Uterus (tissue), 4 donors: ENCODE measurements around the gene NOL12. TPM values are rescaled to one million over a fixed set of nuclear protein-coding genes. Genes with fewer than 3 reads are reported as not detected.
A peak's percentile ranks its signal among the peaks of the same experiment; 100 is the strongest.

Source experiments
- DNase-seq, 2 donors: peaks; one replicate each; pipeline ENCODE4 v3.0.0-alpha.2; 2019 to 2020
- H3K27ac ChIP-seq, 2 donors: fragments of 200-600 bp; sonication (generic); 1 replicate in 1 of 2; 2 replicates in 1 of 2; pipeline ENCODE4 v1.5.1; 2016 to 2018
- H3K27me3 ChIP-seq, 2 donors: fragments of 200-600 bp; sonication (generic); one replicate each; pipeline ENCODE4 v1.5.1; 2018 to 2019; ENCODE audit warnings: control low read depth in 1 of 2
- H3K36me3 ChIP-seq, 2 donors: fragments of 200-600 bp; sonication (generic); one replicate each; pipeline ENCODE4 v1.5.1; 2019; ENCODE audit warnings: control low read depth in 1 of 2
- H3K4me1 ChIP-seq, 2 donors: fragments of 200-600 bp; sonication (generic); one replicate each; pipeline ENCODE4 v1.5.1; 2018 to 2019; ENCODE audit warnings: control low read depth in 1 of 2
- H3K4me3 ChIP-seq, 2 donors: fragments of 200-600 bp; sonication (generic); 1 replicate in 1 of 2; 2 replicates in 1 of 2; pipeline ENCODE4 v1.5.1; 2018 to 2019; ENCODE audit warnings: mild to moderate bottlenecking in 1 of 2
- H3K9me3 ChIP-seq, 2 donors: fragments of 200-600 bp; sonication (generic); one replicate each; pipeline ENCODE4 v1.5.1; 2019; ENCODE audit warnings: control low read depth in 1 of 2
- POLR2A ChIP-seq, 2 donors: fragments of 450-650 bp; IDR thresholded peaks; one replicate each; pipeline ENCODE4 v1.6.1; 2016; ENCODE audit warnings: antibody characterized with exemption in 2 of 2, mild to moderate bottlenecking in 1 of 2, moderate library complexity in 1 of 2
- intact Hi-C: fragments of 100-400 bp; cut with DNase I; formaldehyde crosslinking; loops from one replicate; pipeline ENCODE4 v1.15.1; 2023; ENCODE audit warnings: low total_unique reads
- total RNA-seq, 4 donors: library from RNA; depleted of rRNA in 3 of 4; stranded (reverse); fragments of >200 nt in 3 of 4; gene quantifications; one replicate each; pipeline versions ENCODE4 v1.1.0 to v1.2.4, GENCODE V29; 2014 to 2023
- TF ChIP-seq, protein P1 (sequence below), 4 experiments: fragments of 200-600 bp in 2 of 4; fragments of 450-650 bp in 2 of 4; sonication (generic) in 2 of 4; IDR thresholded peaks; one replicate each; pipeline ENCODE4 v1.5.1; 2016 to 2019; ENCODE audit warnings: antibody characterized with exemption in 4 of 4, mild to moderate bottlenecking in 2 of 4, moderate library complexity in 1 of 4
- donor health status: DM: yes; HTN: yes; CAD: no.

NOL12 gene
- total RNA-seq, 4 donors from 2014 or later: 11.8 to 74.3 (median 20.9) TPM

DNA sequence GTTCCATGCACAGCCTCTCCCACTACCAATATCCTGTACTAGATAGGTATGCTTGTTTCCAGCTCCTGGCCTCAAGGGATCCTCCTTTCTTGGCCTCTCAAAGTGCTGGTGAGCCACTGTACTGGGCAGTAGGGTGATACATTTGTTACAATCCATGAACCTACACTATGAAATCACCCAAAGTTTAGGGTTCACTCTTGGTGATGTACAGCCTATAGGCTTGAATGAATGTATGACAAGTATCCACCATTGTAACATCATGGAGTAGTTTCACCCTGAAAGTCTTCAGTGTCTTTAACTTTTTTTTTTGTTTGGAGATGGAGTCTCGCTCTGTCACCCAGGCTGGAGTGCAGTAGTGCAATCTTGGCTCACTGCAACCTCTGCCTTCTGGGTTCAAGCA lies 42.5 kb downstream of the NOL12 start:
- Histone ChIP-seq H3K4me1 (peaks cover 0 to 4% of the 10 kb centered on the region in 2 donors), H3K27ac (peak overlapping the region; percentile 75 to 79)
- intact Hi-C loops: no loop called here

DNA sequence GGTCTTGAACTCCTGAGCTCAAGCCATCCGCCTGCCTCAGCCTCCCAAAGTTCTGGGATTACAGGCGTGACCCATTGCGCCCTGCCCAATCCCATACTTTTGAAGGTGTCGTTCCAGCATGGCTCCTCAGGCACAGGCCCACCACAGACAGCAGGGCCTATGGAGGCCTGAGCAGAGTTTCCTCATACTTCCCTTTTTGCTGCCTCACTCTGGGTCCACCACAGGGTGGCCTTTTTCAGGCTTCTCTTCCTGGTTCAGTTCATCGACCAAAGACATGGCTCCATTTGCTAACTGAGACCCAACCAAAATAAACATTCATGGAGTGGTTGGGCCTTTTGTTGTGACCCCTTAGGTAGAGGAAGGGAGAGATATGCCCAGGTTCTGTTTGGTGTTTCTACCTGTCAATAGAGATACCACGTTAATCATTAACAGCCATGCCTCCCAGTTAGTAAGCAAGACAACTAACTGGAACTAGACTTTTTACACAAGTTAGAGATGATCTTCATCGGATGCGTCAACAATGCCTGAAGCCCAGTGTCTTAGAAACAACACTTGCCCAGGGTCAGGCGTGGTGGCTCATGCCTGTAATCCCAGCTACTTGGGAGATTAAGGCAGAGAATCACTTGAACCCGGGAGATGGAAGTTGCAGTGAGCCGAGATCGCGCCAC lies 45.8 kb downstream of the NOL12 start:
- no peak for DNase-seq
- intact Hi-C loops: no loop called here
- no peak overlapping the region for H3K4me3 ChIP-seq
- no peaks in the 10 kb centered on the region for H3K9me3 ChIP-seq
- no peak overlapping the region for H3K27ac ChIP-seq
- H3K27me3 ChIP-seq: no peaks in the 10 kb centered on the region
- TF ChIP-seq, protein P1, sequence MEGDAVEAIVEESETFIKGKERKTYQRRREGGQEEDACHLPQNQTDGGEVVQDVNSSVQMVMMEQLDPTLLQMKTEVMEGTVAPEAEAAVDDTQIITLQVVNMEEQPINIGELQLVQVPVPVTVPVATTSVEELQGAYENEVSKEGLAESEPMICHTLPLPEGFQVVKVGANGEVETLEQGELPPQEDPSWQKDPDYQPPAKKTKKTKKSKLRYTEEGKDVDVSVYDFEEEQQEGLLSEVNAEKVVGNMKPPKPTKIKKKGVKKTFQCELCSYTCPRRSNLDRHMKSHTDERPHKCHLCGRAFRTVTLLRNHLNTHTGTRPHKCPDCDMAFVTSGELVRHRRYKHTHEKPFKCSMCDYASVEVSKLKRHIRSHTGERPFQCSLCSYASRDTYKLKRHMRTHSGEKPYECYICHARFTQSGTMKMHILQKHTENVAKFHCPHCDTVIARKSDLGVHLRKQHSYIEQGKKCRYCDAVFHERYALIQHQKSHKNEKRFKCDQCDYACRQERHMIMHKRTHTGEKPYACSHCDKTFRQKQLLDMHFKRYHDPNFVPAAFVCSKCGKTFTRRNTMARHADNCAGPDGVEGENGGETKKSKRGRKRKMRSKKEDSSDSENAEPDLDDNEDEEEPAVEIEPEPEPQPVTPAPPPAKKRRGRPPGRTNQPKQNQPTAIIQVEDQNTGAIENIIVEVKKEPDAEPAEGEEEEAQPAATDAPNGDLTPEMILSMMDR (IDR thresholded peaks at IDR 0.05): no peak
- no peak for TF ChIP-seq POLR2A (IDR thresholded peaks at IDR 0.05)
- H3K4me1 ChIP-seq: peaks cover 0 to 4% of the 10 kb centered on the region in 2 donors
- H3K36me3 ChIP-seq: no peaks in the 10 kb centered on the region

More for the DNA sequence above, 42.5 kb downstream of the NOL12 start:
- Histone ChIP-seq H3K4me3 (no peak overlapping the region), H3K27me3 (no peaks in the 10 kb centered on the region), H3K36me3 (no peaks in the 10 kb centered on the region), H3K9me3 (no peaks in the 10 kb centered on the region)
- no peak for DNase-seq
- TF ChIP-seq, protein P1 (IDR thresholded peaks at IDR 0.05): no peak
- no peak for TF ChIP-seq POLR2A (IDR thresholded peaks at IDR 0.05)

DNA sequence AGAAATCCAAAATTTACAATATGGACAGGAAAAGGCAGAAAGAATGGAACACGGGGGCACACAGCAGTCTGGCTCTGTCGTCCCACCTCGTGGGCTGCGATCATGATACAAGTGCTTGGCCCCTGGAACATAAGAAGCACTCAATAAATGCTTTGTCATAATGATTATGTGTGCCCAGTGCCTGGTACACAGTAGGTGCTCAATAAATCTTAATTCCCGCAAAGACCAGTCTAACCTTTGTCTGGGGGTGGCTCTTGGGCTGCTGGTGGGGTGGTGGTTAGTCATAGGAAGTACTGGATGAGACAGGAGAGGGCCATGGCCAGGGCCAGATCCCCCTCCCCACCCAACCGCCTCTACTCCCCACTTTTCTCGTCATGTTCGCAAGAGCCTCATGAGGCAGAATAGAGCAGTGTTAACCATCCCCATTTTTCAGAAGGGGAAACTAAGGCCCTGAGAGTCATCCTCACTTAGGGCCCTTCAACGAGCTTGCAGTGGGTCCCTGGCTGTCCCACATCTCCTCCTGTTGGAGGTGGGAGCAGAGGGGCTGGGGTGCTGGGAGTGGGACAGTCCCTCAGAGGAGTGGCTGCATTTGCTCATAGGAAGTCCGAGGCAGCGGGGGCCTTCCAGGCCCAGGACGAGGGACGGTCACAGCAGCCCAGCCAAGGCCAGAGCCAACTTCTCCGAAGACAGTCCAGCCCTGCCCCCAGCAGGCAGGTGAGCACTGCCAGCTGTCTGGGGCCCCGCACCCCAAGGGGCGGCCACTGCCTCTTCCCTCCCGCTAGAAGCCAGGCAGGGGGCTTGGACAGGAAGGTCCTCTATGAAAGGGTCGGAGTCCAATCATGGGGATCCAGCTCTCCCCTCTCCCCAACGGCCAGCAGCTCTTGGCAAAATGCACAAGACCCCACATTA lies 46.8 kb downstream of the NOL12 start:
- Histone ChIP-seq H3K4me3 (no peak overlapping the region), H3K27me3 (no peaks in the 10 kb centered on the region), H3K36me3 (no peaks in the 10 kb centered on the region), H3K4me1 (peaks cover 0 to under 1% of the 10 kb centered on the region in 2 donors), H3K27ac (no peak overlapping the region), H3K9me3 (no peaks in the 10 kb centered on the region)
- no peak for DNase-seq
- TF ChIP-seq, protein P1 (IDR thresholded peaks at IDR 0.05): no peak
- no peak for TF ChIP-seq POLR2A (IDR thresholded peaks at IDR 0.05)
- intact Hi-C loops: no loop called here

DNA sequence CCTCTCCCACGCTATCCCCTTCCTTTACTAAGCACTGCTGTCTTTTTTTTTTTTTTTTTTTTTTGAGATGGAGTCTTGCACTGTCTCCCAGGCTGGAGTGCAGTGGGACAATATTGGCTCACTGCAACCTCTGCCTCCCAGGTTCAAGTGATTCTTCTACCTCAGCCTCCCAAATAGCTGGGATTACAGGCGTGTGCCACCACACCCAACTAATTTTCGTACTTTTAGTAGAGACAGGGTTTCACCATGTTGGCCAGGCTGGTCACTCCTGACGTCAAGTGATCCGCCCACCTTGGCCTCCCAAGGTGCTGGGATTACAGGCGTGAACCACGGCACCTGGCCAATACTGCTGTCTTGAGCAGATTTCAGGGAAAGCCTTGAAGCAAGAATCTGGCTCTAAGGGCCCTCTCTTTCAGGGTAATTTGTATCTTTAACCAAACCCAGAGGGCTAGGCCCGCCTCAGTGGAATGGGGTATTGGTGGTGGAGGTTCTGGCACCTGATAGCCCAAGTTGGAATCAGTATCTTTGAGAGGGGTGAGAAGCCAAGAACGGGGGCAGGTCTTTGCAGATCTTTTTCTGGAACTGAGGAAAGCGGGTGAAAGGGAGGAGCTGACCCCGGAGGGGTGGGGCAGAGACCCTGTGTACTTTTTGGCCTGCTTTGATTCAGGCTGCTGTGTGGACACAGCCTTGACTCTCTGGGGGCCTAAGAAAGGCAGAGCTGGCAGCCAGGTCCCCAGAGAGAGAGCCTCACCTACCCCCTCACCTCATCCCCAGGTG lies 47.7 kb downstream of the NOL12 start:
- Histone ChIP-seq H3K4me1 (no peaks in the 10 kb centered on the region), H3K4me3 (no peak overlapping the region), H3K9me3 (no peaks in the 10 kb centered on the region), H3K27ac (no peak overlapping the region), H3K27me3 (no peaks in the 10 kb centered on the region), H3K36me3 (no peaks in the 10 kb centered on the region)
- DNase-seq: no peak
- intact Hi-C loops: no loop called here
- TF ChIP-seq POLR2A (IDR thresholded peaks at IDR 0.05): no peak
- TF ChIP-seq, protein P1 (IDR thresholded peaks at IDR 0.05): no peak
